HG03354 (cell line): Measurements from ENCODE around the gene OR2AT4.
"Not testable (repeated sequence)": the region's sequence is repeated elsewhere in the genome, so short reads cannot be mapped to it uniquely, and the experiment has no call there.

Experiments
- ATAC-seq: cut with Tn5 transposase; IDR thresholded peaks from one replicate; pipeline ENCODE4 v1.9.1; 2021; ENCODE audit warnings: mild to moderate bottlenecking; ENCODE audit not compliant: unreplicated experiment, poor library complexity, severe bottlenecking

Gene OR2AT4

GRCh38 chr11:75072582-75072981 lies 24.1 kb downstream of the OR2AT4 start:
- ATAC-seq = no peak

DNA sequence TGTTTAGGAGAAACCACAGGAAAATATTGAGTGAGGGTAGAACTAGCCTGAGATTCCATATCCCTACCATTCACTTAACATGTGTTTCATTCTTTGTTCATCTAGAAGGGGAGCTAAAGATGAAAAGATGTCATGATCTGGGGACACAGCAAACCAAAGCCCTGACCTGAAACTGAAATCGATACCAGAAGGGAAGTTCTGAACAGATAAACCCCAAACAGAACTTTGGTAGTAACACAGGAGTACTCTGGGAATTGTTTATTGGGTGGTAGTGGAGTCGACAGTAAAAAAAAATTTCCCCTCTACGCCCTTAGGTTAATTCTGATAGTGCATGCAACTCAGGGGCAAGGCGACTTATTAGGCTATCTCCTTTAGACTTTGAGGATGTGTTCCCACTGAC lies 27.2 kb downstream of the OR2AT4 start:
- no peak for ATAC-seq

DNA sequence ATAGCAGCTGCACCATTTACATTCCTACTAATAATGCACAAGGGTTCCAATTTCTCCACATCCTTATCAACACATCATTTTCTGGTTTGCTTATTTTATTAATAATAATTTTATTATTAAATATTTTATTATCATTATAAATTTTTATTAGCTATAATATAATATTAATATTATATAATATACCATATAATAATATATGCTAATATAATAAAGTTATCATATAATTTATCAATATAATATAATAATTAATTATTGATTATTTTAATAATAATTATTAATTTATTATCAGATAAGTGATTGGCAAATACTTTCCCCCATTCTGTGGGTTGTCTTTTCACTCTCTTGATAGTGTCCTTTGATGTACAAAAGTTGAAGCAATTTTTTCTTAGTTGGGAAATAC lies 27.7 kb downstream of the OR2AT4 start:
- no peak for ATAC-seq

- ATAC-seq = no peak
These were observed 28.1 kb downstream of the OR2AT4 start for GRCh38 chr11:75068559-75068958.

GRCh38 chr11:75066061-75066460 lies 30.6 kb downstream of the OR2AT4 start:
- ATAC-seq = no peak

DNA sequence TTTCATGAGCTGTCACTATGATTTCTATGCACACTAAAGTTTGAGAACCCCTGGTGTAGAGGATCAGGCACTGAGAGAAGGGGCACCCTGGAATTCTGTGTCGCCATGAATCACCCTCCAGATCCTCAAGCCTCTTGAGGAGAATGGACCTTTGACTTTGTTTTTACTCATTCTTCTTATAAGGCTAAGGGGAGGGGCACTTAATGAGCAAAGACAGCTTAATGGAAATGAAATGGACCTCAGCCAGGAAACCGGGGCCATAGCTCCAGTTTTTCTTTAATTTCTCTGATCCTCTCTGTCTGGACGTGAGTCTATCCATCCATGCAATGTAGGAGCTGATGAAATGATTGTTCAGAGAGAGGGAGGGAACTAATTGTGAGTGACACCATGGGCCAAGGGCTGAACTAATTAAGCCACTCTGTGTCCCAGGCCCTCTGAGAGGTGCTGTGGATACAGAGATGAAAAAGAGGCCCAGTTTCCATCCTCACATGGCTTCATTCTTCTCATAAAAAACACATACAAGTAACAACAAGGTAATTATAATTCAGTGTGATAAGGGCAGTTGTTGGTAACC lies 32.8 kb downstream of the OR2AT4 start:
- no peak for ATAC-seq

- no peak for ATAC-seq
These were observed 37.4 kb downstream of the OR2AT4 start for GRCh38 chr11:75059299-75059698.

- ATAC-seq = no peak
These were observed 39.9 kb downstream of the OR2AT4 start for GRCh38 chr11:75056814-75057213.

- ATAC-seq = no peak
These were observed 41.2 kb downstream of the OR2AT4 start for GRCh38 chr11:75055511-75055910.

GRCh38 chr11:75052457-75052856 lies 44.2 kb downstream of the OR2AT4 start:
- no peak for ATAC-seq

- ATAC-seq = no peak
These were observed 45.6 kb downstream of the OR2AT4 start for GRCh38 chr11:75051043-75051442.

- ATAC-seq = no peak
These were observed 46.2 kb downstream of the OR2AT4 start for GRCh38 chr11:75050516-75050915.

GRCh38 chr11:75049501-75050266 lies 47.0 kb downstream of the OR2AT4 start:
- ATAC-seq = not testable (repeated sequence)

DNA sequence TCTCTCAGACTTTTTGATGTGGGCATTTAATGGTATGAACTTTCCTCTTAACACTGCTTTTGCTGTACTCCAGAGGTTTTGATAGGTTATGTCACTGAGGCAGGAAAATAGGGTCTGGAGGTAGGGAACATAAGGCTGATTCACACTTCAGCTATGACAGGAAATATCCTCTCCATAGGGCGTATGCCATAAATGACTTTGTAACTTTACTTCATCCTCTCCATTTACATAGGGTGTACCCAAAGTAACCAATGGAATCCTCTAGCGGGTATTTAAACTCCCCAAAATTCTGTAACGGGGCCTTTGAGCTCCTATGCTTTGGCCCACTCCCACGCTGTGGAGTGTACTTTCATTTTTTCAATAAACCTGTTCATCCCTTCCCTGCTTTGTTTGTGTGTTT lies 49.5 kb downstream of the OR2AT4 start:
- ATAC-seq = no peak

- not testable (repeated sequence) for ATAC-seq
These were observed 50.0 kb downstream of the OR2AT4 start for GRCh38 chr11:75046668-75047067.

DNA sequence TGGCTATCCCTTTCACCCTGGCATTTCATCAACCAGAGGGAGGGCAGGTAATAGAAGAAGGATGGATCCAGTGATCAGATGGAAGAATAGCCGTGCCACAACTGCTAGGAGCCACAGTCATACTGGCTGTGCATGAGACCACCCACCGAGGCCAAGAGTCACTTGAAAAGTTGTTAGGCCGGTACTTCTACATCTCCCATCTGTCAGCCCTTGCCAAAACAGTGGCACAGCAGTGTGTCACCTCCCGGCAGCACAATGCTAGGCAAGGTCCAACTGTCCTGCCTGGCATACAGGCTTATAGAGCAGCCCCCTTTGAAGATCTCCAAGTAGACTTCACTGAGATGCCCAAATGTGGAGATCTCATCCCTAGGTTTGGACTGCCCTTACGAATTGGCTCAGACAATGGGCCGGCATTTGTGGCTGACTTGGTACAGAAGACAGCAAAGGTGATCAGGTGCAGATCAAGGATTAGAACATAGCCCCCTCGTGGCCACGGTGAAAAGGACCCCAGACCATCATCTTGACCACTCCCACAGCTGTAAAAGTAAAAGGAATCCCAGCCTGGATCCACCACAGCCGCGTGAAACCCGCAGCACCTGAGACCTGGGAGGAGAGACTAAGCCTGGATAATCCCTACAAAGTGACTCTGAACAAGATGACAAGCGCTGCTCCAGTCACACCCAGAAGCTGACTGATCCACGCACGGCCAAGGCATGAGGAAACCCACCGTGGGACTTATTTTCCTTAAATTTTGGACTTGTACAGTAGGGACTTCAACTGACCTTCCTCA lies 52.1 kb downstream of the OR2AT4 start:
- ATAC-seq = not testable (repeated sequence)

- ATAC-seq = not testable (repeated sequence)
These were observed 54.9 kb downstream of the OR2AT4 start for GRCh38 chr11:75041821-75042220.

GRCh38 chr11:75041263-75041662 lies 55.4 kb downstream of the OR2AT4 start:
- no peak for ATAC-seq

- no peak for ATAC-seq
These were observed 56.4 kb downstream of the OR2AT4 start for GRCh38 chr11:75040167-75040770.

- no peak for ATAC-seq
These were observed 60.6 kb downstream of the OR2AT4 start for GRCh38 chr11:75035911-75036565.
